Measurements from ENCODE around the gene DCTN5.

DCTN5 gene

DNA sequence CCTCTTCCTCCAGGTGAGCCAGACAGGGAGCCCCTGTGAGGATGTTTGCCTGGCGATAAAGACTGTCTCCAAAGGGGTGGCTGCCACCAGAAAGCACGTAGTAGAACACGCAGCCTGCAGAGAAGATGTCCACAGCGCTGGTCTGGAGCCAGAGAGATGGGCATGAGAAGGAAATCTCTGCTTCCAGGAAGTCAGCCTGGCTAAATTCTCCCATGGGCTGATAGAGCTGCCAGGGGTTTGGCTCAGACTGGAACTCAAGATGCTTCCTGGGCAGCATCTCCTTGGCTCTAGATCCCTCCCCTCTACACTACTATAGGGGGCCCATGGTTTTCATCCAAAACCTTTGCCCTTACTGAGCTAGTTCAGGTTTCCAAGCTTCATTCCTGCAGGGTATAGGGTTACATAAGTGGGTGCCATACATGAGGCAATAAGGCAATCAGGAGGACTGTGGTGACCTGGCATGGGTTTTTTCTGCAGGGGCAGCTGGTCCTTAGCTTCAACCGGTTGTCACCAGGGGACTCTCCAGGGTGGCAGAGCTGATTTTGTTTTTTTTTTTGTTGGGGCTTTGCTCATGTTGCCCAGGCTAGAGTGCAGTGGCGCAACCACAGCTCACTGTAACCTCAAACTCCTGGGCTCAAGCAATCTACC, 51.0 kb downstream of the DCTN5 start:
- TF ChIP-seq, protein P1, sequence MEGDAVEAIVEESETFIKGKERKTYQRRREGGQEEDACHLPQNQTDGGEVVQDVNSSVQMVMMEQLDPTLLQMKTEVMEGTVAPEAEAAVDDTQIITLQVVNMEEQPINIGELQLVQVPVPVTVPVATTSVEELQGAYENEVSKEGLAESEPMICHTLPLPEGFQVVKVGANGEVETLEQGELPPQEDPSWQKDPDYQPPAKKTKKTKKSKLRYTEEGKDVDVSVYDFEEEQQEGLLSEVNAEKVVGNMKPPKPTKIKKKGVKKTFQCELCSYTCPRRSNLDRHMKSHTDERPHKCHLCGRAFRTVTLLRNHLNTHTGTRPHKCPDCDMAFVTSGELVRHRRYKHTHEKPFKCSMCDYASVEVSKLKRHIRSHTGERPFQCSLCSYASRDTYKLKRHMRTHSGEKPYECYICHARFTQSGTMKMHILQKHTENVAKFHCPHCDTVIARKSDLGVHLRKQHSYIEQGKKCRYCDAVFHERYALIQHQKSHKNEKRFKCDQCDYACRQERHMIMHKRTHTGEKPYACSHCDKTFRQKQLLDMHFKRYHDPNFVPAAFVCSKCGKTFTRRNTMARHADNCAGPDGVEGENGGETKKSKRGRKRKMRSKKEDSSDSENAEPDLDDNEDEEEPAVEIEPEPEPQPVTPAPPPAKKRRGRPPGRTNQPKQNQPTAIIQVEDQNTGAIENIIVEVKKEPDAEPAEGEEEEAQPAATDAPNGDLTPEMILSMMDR (IDR thresholded peaks at IDR 0.05; ENCODE audit: control insufficient read depth, insufficient read depth, low read depth, low read length, missing control alignments): no peak
- no peak for DNase-seq (ENCODE audit: low read depth)

DNA sequence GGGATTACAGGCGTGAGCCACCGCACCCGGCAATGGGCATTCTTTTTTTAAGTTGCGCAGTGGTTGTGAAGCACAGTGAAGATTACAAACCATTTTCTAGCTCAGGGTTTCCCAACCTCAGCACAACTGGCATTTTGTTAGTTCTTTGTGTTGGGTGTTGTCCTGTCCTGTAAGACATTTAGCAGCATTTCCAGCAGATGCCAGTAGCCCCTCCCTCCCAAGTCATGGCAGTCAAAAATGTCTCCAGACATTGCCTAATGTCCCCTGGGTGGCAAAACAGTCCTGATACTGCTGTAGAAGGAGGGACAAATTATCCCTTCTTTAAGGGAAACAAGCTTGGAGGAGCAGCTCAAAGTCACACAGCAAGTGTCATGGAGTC, 53.0 kb downstream of the DCTN5 start:
- no peak for DNase-seq (ENCODE audit: low read depth)
- TF ChIP-seq, protein P1 (IDR thresholded peaks at IDR 0.05; ENCODE audit: control insufficient read depth, insufficient read depth, low read depth, low read length, missing control alignments): no peak
- no peak overlapping the region for H3K4me3 ChIP-seq (ENCODE audit: control insufficient read depth, low read depth, low read length)

More for the DNA sequence above, 51.0 kb downstream of the DCTN5 start:
- no peak overlapping the region for H3K4me3 ChIP-seq (ENCODE audit: control insufficient read depth, low read depth, low read length)

DNA sequence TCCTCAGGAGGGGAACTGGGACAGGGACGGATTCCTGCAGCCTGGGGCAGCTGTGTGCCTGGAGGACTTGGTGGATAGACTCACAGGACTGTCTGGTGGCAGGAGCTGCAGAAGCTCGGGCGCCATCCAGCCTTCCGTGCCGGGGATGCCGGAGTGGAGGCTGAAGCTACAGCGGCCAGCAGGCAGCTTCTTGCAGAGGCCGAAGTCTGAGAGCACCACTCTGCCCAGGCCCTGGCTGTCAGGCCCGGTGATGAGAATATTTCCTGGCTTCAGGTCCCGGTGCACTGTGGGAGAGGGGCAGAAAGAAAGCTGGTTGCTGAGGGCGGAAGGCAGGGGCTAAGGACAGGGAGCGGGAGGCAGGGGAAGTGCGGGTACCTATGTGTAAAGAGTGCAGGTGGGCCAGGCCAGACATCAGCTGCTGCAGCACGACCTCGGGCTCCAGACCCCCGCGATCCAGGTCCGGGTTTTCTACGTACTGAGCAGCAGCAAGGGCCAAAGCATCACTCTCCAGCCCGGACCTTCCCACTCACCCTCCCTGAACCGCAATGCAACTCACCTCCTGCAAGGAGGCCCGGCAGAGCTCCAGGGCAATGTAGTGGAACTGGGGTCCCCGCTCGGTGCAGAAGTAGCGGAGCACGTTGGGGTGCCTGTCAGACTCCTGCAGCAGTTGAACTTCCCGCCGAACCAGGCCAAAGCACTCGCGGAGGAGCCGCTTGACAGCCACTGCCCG, 53.5 kb downstream of the DCTN5 start:
- TF ChIP-seq, protein P1 (IDR thresholded peaks at IDR 0.05; ENCODE audit: control insufficient read depth, insufficient read depth, low read depth, low read length, missing control alignments): no peak
- peak overlapping the region; percentile 12 for H3K4me3 ChIP-seq (ENCODE audit: control insufficient read depth, low read depth, low read length)
- DNase-seq (ENCODE audit: low read depth): no peak

DNA sequence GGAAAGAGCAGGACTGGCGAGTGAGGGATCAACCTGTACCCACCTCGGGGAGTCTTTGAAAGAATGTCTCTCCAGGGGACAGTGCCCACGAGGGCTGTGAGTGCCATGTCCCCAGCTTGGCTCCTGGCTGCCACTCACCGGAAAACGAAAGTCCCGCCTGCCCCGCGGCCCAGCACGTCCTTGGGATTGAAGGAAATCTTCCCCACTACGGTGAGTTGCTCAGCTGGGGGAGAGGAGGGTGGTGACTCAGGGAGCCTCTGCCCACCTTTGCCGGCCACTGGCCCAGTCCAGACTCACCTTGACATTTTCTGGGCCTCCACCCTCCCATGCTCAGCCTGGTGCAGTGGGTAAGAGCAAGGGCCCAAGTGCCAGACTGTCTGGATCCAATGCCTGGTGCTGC, 54.5 kb downstream of the DCTN5 start:
- TF ChIP-seq, protein P1 (IDR thresholded peaks at IDR 0.05; ENCODE audit: control insufficient read depth, insufficient read depth, low read depth, low read length, missing control alignments): no peak

DNA sequence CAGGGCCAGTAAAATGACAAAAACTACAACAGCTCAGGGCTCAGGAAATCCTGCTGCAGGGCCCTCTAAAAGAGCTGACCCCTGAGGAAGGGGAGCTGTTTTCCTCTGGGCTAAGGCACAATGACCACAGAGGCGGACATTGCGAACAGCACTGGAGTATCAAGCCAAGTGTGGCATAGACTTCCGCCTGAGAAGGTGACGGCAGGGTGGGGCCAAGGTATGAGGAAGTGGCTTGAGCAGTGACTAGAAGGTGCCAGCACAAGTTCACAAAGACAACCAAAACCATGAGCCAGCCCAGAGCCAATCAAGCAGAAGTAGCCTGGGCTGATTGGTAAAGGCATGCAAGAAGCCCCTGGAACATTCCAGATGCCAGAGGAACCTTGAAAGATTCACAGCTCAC, 57.8 kb downstream of the DCTN5 start:
- no peak overlapping the region for H3K4me3 ChIP-seq (ENCODE audit: control insufficient read depth, low read depth, low read length)
- DNase-seq (ENCODE audit: low read depth): no peak
- TF ChIP-seq, protein P1 (IDR thresholded peaks at IDR 0.05; ENCODE audit: control insufficient read depth, insufficient read depth, low read depth, low read length, missing control alignments): no peak

More for the DNA sequence above, 54.5 kb downstream of the DCTN5 start:
- H3K4me3 ChIP-seq (ENCODE audit: control insufficient read depth, low read depth, low read length): no peak overlapping the region
- DNase-seq (ENCODE audit: low read depth): no peak

DNA sequence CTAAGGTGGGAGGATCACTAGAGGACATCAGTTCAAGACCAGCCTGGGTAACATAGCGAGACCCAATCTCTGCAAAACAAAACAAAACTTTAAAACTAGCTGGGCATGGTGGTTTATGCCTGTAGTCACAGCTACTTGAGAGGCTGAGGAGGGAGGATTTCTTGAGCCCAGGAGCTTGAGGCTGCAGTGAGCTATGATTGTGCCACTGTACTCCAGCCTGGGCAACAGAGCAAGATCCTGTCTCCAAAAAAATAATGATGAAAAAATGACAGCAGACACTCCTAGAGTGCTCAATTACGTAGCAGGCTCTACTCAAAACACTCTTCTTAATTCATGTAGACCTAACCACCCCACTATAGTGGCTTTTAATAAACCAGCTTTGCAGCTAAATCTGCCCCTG, 58.8 kb downstream of the DCTN5 start:
- DNase-seq (ENCODE audit: low read depth): no peak
- TF ChIP-seq, protein P1 (IDR thresholded peaks at IDR 0.05; ENCODE audit: control insufficient read depth, insufficient read depth, low read depth, low read length, missing control alignments): no peak

More for the DNA sequence above, 58.8 kb downstream of the DCTN5 start:
- no peak overlapping the region for H3K4me3 ChIP-seq (ENCODE audit: control insufficient read depth, low read depth, low read length)

Measured in AG09309 (cell line).